ENCODE results near the gene PHF10. TPM values are rescaled to one million over a fixed set of nuclear protein-coding genes. Genes with fewer than 3 reads are reported as not detected.

The PHF10 gene
- total and polyA plus RNA-seq, 2 of the 4 experiments (the other 2 are of a cell fraction) = 7.3 to 15.9 TPM

GRCh38 chr6:169724494-169725124 lies at the start of gene PHF10 (continued):
- TF ChIP-seq, protein P1, sequence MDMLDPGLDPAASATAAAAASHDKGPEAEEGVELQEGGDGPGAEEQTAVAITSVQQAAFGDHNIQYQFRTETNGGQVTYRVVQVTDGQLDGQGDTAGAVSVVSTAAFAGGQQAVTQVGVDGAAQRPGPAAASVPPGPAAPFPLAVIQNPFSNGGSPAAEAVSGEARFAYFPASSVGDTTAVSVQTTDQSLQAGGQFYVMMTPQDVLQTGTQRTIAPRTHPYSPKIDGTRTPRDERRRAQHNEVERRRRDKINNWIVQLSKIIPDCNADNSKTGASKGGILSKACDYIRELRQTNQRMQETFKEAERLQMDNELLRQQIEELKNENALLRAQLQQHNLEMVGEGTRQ (IDR thresholded peaks at IDR 0.05; ENCODE audit: low read depth, low read length) = no peak
- no peak for TF ChIP-seq BHLHE40 (IDR thresholded peaks at IDR 0.05; ENCODE audit: low read depth, low read length)

Data from IMR-90 (cell line).